GM23248 (cell line): ENCODE results near the gene IRF8. TPM values are rescaled to one million over a fixed set of nuclear protein-coding genes. Genes with fewer than 3 reads are reported as not detected.

ENCODE experiments used
- DNase-seq: peaks from one replicate; pipeline ENCODE4 v3.0.0-alpha.2; 2015
- H2AFZ ChIP-seq: fragments of 200-600 bp; sonication (generic); 2 replicates; pipeline ENCODE4 v1.6.1; 2016; ENCODE audit warnings: antibody characterized with exemption
- H3F3A ChIP-seq: fragments of 200-600 bp; sonication (generic); 2 replicates; pipeline ENCODE4 v1.6.1; 2016; ENCODE audit warnings: mild to moderate bottlenecking, antibody characterized with exemption, mixed run types; ENCODE audit not compliant: insufficient read depth
- H3K27ac ChIP-seq: fragments of 200-600 bp; sonication (generic); 2 replicates; pipeline ENCODE4 v1.5.1; 2016; ENCODE audit warnings: mild to moderate bottlenecking
- H3K27me3 ChIP-seq: fragments of 200-600 bp; sonication (generic); replicated peaks from 2 replicates; pipeline ENCODE4 v1.6.1; 2016; ENCODE audit warnings: mild to moderate bottlenecking; ENCODE audit not compliant: insufficient read depth
- H3K36me3 ChIP-seq: fragments of 200-600 bp; sonication (generic); 2 replicates; pipeline ENCODE4 v1.6.1; 2016; ENCODE audit warnings: low read depth, mild to moderate bottlenecking
- H3K4me1 ChIP-seq: fragments of 200-600 bp; sonication (generic); 2 replicates; pipeline ENCODE4 v1.6.1; 2016; ENCODE audit warnings: mild to moderate bottlenecking; ENCODE audit not compliant: insufficient read depth
- H3K4me2 ChIP-seq: fragments of 200-600 bp; sonication (generic); one replicate; pipeline ENCODE4 v1.6.1; 2016; ENCODE audit warnings: mild to moderate bottlenecking; ENCODE audit not compliant: unreplicated experiment
- H3K4me3 ChIP-seq: fragments of 200-600 bp; sonication (generic); 2 replicates; pipeline ENCODE4 v1.5.1; 2016; ENCODE audit warnings: mild to moderate bottlenecking
- H3K79me2 ChIP-seq: fragments of 200-600 bp; sonication (generic); 2 replicates; pipeline ENCODE4 v1.6.1; 2016; ENCODE audit warnings: mild to moderate bottlenecking; ENCODE audit not compliant: insufficient read depth
- H3K9ac ChIP-seq: fragments of 200-600 bp; sonication (generic); 2 replicates; pipeline ENCODE4 v1.6.1; 2016; ENCODE audit warnings: mild to moderate bottlenecking
- H3K9me2 ChIP-seq: fragments of 200-600 bp; sonication (generic); 2 replicates; pipeline ENCODE4 v1.6.1; 2016; ENCODE audit warnings: mixed run types, mild to moderate bottlenecking, moderate library complexity; ENCODE audit not compliant: insufficient read depth
- H3K9me3 ChIP-seq: fragments of 200-600 bp; sonication (generic); one replicate; pipeline ENCODE4 v1.6.1; 2017; ENCODE audit warnings: low read depth
- H4K20me1 ChIP-seq: fragments of 200-600 bp; sonication (generic); 2 replicates; pipeline ENCODE4 v1.6.0; 2016; ENCODE audit not compliant: insufficient read depth
- EZH2 ChIP-seq: fragments of 200-600 bp; sonication (generic); IDR thresholded peaks from 2 replicates; pipeline ENCODE4 v1.6.1; 2018; ENCODE audit warnings: antibody characterized with exemption, mild to moderate bottlenecking; ENCODE audit not compliant: insufficient read depth, poor library complexity, severe bottlenecking
- EZH2phosphoT487 ChIP-seq: fragments of 200-600 bp; sonication (generic); IDR thresholded peaks from 2 replicates; pipeline ENCODE4 v1.6.1; 2018; ENCODE audit warnings: antibody characterized with exemption, moderate library complexity, mild to moderate bottlenecking, low read depth; ENCODE audit not compliant: insufficient read depth
- WGBS, 2 experiments: methylation state at CpG; one replicate each; pipeline ENCODE4 v1.1.6; 2015 to 2017; ENCODE audit warnings: low lambda C conversion rate in 2 of 2, low coverage in 1 of 2; ENCODE audit errors: missing lambda C conversion rate in 2 of 2; 5-methylcytosine and 5-hydroxymethylcytosine counted together
- in situ Hi-C: fragments of 300-500 bp; cut with MboI; formaldehyde crosslinking; loops from 2 replicates; pipeline ENCODE4 v1.15.0; 2020
- polyA plus RNA-seq: library from polyadenylated mRNA; unstranded; fragments of >200 nt; fragmentation: Nextera tagmentation; extraction: Ambion mirVana; gene quantifications from 2 replicates; pipeline ENCODE4 v1.2.1, GENCODE V29; 2016
- total RNA-seq: library from RNA; depleted of rRNA; stranded (reverse); fragments of >200 nt; shearing (Covaris generic); gene quantifications from 2 replicates; pipeline ENCODE4 v1.2.3, GENCODE V29; 2014

IRF8 gene
- total and polyA plus RNA-seq, 2 experiments from 2014 or later = 0.31 TPM; not detected in 1

GRCh38 chr16:85961988-85962915 lies 63.3 kb downstream of the IRF8 start:
- no peak for DNase-seq
- Histone ChIP-seq H2AFZ (no peak overlapping the region), H3K9me3 (no peaks in the 10 kb centered on the region), H3K4me1 (no peaks in the 10 kb centered on the region), H3F3A (no peaks in the 10 kb centered on the region), H3K27ac (no peak overlapping the region), H3K4me3 (no peak overlapping the region), H3K36me3 (no peaks in the 10 kb centered on the region), H3K27me3 (peaks cover 85% of the 10 kb centered on the region), H3K4me2 (no peak overlapping the region), H3K9ac (no peak overlapping the region), H4K20me1 (no peaks in the 10 kb centered on the region), H3K79me2 (no peaks in the 10 kb centered on the region), H3K9me2 (no peaks in the 10 kb centered on the region)
- TF ChIP-seq EZH2phosphoT487 (no peak), EZH2 (no peak)
- in situ Hi-C loops = no loop called here
- 67 to 73% methylated on average over 21 to 22 of the region's 22 CpGs for WGBS, 2 experiments

DNA sequence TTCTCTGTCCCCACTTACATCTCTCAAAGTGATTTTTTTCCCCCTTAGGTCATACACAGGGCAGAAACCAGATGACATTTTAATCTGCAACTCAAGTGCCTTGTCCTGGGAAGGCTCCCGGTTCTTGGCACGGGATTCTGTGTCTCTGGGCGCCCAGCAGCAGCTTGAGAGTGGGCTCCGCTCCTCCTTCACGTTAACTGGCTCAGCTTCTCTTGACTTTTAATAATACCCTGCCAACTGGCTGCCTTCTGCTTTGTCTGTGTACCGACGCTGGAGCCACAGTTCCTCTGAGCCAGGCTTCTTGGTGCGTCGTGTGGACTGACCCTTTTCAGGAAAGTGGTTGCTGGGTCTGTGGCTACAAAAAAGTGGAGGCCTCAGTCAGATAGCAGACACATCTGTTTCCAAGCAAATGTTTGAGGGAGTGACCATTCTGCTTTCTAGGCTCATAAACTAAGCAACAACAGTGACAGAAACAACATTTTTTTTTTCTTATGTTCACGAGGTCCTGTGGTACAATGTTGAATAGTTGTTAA lies 64.9 kb downstream of the IRF8 start:
- no peak overlapping the region for H3K4me3 ChIP-seq
- TF ChIP-seq EZH2 (no peak), EZH2phosphoT487 (no peak)
- in situ Hi-C loops = no loop called here
- no peaks in the 10 kb centered on the region for H3K4me1 ChIP-seq
- H4K20me1 ChIP-seq = no peaks in the 10 kb centered on the region
- no peaks in the 10 kb centered on the region for H3K9me3 ChIP-seq
- H3F3A ChIP-seq = no peaks in the 10 kb centered on the region
- H3K27ac ChIP-seq = no peak overlapping the region
- no peak overlapping the region for H2AFZ ChIP-seq
- H3K79me2 ChIP-seq = no peaks in the 10 kb centered on the region
- WGBS, 2 experiments = 1 to 2% methylated on average over 10 of the region's 10 CpGs
- peaks cover 85% of the 10 kb centered on the region for H3K27me3 ChIP-seq
- no peaks in the 10 kb centered on the region for H3K9me2 ChIP-seq
- DNase-seq = peak; percentile 26
- no peak overlapping the region for H3K4me2 ChIP-seq
- H3K36me3 ChIP-seq = no peaks in the 10 kb centered on the region
- no peak overlapping the region for H3K9ac ChIP-seq

- no peak for DNase-seq
- H3K4me3 ChIP-seq = no peak overlapping the region
- H2AFZ ChIP-seq = no peak overlapping the region
- no peak overlapping the region for H3K9ac ChIP-seq
- WGBS, 2 experiments = 88 to 90% methylated on average over 7 of the region's 7 CpGs
- no peak for TF ChIP-seq EZH2
- TF ChIP-seq EZH2phosphoT487 = no peak
- no peak overlapping the region for H3K27ac ChIP-seq
- H3K36me3 ChIP-seq = no peaks in the 10 kb centered on the region
- no peaks in the 10 kb centered on the region for H3K9me2 ChIP-seq
- in situ Hi-C loops = no loop called here
- no peaks in the 10 kb centered on the region for H3K9me3 ChIP-seq
- no peaks in the 10 kb centered on the region for H3K4me1 ChIP-seq
- H3K27me3 ChIP-seq = peaks cover 83% of the 10 kb centered on the region
- no peak overlapping the region for H3K4me2 ChIP-seq
- H3F3A ChIP-seq = no peaks in the 10 kb centered on the region
- H3K79me2 ChIP-seq = no peaks in the 10 kb centered on the region
- H4K20me1 ChIP-seq = no peaks in the 10 kb centered on the region
Measured at GRCh38 chr16:85965125-85965524, 66.2 kb downstream of the IRF8 start.

- Histone ChIP-seq H4K20me1 (no peaks in the 10 kb centered on the region), H3K9me3 (no peaks in the 10 kb centered on the region), H3K36me3 (no peaks in the 10 kb centered on the region), H3K4me2 (no peak overlapping the region), H3K27me3 (peaks cover 70% of the 10 kb centered on the region), H3K79me2 (no peaks in the 10 kb centered on the region), H3K4me3 (no peak overlapping the region), H3K4me1 (no peaks in the 10 kb centered on the region), H3F3A (no peaks in the 10 kb centered on the region), H3K9me2 (no peaks in the 10 kb centered on the region), H3K27ac (no peak overlapping the region), H3K9ac (no peak overlapping the region), H2AFZ (no peak overlapping the region)
- no peak for TF ChIP-seq EZH2phosphoT487
- TF ChIP-seq EZH2 = no peak
- 5% methylated on average over 2 of the region's 2 CpGs for WGBS, 2 experiments
- in situ Hi-C loops = no loop called here
- DNase-seq = no peak
Measured at GRCh38 chr16:85967111-85967510, 68.1 kb downstream of the IRF8 start.
